T-cell (primary cell): ENCODE data around the gene MAPK12. TPM values are rescaled to one million over a fixed set of nuclear protein-coding genes. Genes with fewer than 3 reads are reported as not detected.

Experiments
- ATAC-seq, 4 experiments: fragments of 200-7000 bp in 3 of 4; fragments of 150-1000 bp in 1 of 4; cut with Tn5 transposase; replicated peaks in 1 of 4; 1 replicate in 3 of 4; 2 replicates in 1 of 4; pipeline ENCODE4 v1.10.0; 2021; ENCODE audit warnings: moderate library complexity in 3 of 4, mild to moderate bottlenecking in 2 of 4, moderate number of reproducible peaks in 1 of 4
- CTCF ChIA-PET, 2 donors: fragments of 300-600 bp; sonication (Branson Sonifier 250); formaldehyde crosslinking; loops; one replicate each; lab custom pipeline; 2022; ENCODE audit warnings: antibody characterized with exemption in 2 of 2; lab: Charles Lee
- POLR2A ChIA-PET, 2 donors: fragments of 300-600 bp; sonication (Branson Sonifier 250); formaldehyde crosslinking; loops; one replicate each; lab custom pipeline; 2022; ENCODE audit warnings: antibody characterized with exemption in 2 of 2; lab: Charles Lee
- DNase-seq, 35 experiments: peaks; one replicate each; pipeline versions ENCODE4 v3.0.0 to v3.0.0-alpha.2; 2013 to 2023
- H3K27ac ChIP-seq: one replicate; pipeline ENCODE4 v1.5.1; 2013; ENCODE audit warnings: low read length
- H3K27me3 ChIP-seq, 2 experiments: replicated peaks in 1 of 2; 1 replicate in 1 of 2; 2 replicates in 1 of 2; pipeline versions ENCODE4 v1.6.1 to v1.7.0; 2013; ENCODE audit warnings: low read length in 1 of 2, mixed read lengths in 1 of 2; ENCODE audit not compliant: control insufficient read depth in 2 of 2, insufficient read depth in 2 of 2; ENCODE audit errors: extremely low read depth in 1 of 2
- H3K36me3 ChIP-seq, 2 donors: 1 replicate in 1 of 2; 2 replicates in 1 of 2; pipeline versions ENCODE4 v1.6.1 to v1.7.0; 2013; ENCODE audit warnings: low read length in 1 of 2; ENCODE audit not compliant: control insufficient read depth in 2 of 2, insufficient read depth in 1 of 2; ENCODE audit errors: extremely low read depth in 1 of 2
- H3K4me1 ChIP-seq, 2 experiments: 1 replicate in 1 of 2; 2 replicates in 1 of 2; pipeline versions ENCODE4 v1.6.1 to v1.7.0; 2013; ENCODE audit warnings: low read length in 2 of 2, mixed read lengths in 1 of 2; ENCODE audit not compliant: insufficient read depth in 2 of 2, control insufficient read depth in 1 of 2; ENCODE audit errors: extremely low read depth in 1 of 2
- H3K4me3 ChIP-seq, 2 donors: 1 replicate in 1 of 2; 2 replicates in 1 of 2; pipeline versions ENCODE4 v1.5.1 to v1.7.0; 2013; ENCODE audit warnings: mild to moderate bottlenecking in 2 of 2, low read length in 1 of 2, moderate library complexity in 1 of 2; ENCODE audit not compliant: control insufficient read depth in 1 of 2; ENCODE audit errors: extremely low read depth in 1 of 2
- H3K9me3 ChIP-seq: 2 replicates; pipeline ENCODE4 v1.7.0; 2013
- H3K27ac Mint-ChIP-seq, 2 donors: one replicate each; pipeline ENCODE4 v1.8.0; 2020 to 2021; ENCODE audit warnings: mild to moderate bottlenecking in 2 of 2, mixed read lengths in 2 of 2
- H3K27me3 Mint-ChIP-seq, 2 donors: one replicate each; pipeline ENCODE4 v1.8.0; 2021 to 2022; ENCODE audit warnings: mixed read lengths in 2 of 2
- H3K36me3 Mint-ChIP-seq: one replicate; pipeline ENCODE4 v1.8.0; 2021; ENCODE audit warnings: mixed read lengths
- H3K4me1 Mint-ChIP-seq, 3 donors: one replicate each; pipeline ENCODE4 v1.8.0; 2020 to 2022; ENCODE audit warnings: mixed read lengths in 3 of 3, mild to moderate bottlenecking in 1 of 3
- H3K4me3 Mint-ChIP-seq, 3 donors: one replicate each; pipeline ENCODE4 v1.8.0; 2020 to 2022; ENCODE audit warnings: mild to moderate bottlenecking in 3 of 3, mixed read lengths in 3 of 3, moderate library complexity in 3 of 3
- H3K9me3 Mint-ChIP-seq, 3 donors: one replicate each; pipeline ENCODE4 v1.8.0; 2020 to 2022; ENCODE audit warnings: mixed read lengths in 3 of 3
- WGBS: methylation state at CpG from one replicate; pipeline ENCODE4 v1.1.5; 2013; ENCODE audit warnings: missing lambda C conversion rate; ENCODE audit not compliant: insufficient coverage; 5-methylcytosine and 5-hydroxymethylcytosine counted together
- total RNA-seq, 35 experiments: library from RNA in 6 of 35; stranded (reverse) in 6 of 35; fragments of 120-200 nt in 1 of 35; gene quantifications; one replicate each; pipeline versions ENCODE4 v1.2.1 to v1.2.4 and lab custom pipeline; 2013 to 2026

Gene MAPK12
- total RNA-seq (1 to 10 TPM; 1.7 to 3.1 (median 2.9) TPM), total RNA-seq (lab: John Stamatoyannopoulos, UW) (0.05 to 2.4 (median 0.81) reads per million in 29 experiments)
- 0.77 TPM for total RNA-seq (2013)

- ChIA-PET POLR2A (no interaction called here), CTCF (interaction anchor here in 1 of 2 donors (1.5 kb wide), 1 partner anchor 9 kb away, joined by 4 read pairs; no protein-coding TSS in a partner anchor)
- Mint-ChIP-seq H3K9me3 (no peaks in the 10 kb centered on the region), H3K27ac (no peak within 1 kb of the TSS), H3K4me3 (peak within 1 kb of the TSS; percentile 41 to 75 (median 47)), H3K27me3 (peaks cover 14 to 34% of the 10 kb centered on the region in 2 donors), H3K4me1 (peaks cover 6 to 7% (median 7%) of the 10 kb centered on the region in 3 donors), H3K36me3 (no peaks in the 10 kb centered on the region)
- DNase-seq (no peak), ATAC-seq (no peak)
- Histone ChIP-seq H3K4me3 (no peak within 1 kb of the TSS), H3K27ac (no peak within 1 kb of the TSS), H3K27me3 (peaks cover 0 to 46% of the 10 kb centered on the region in 2 experiments), H3K4me1 (peaks cover 0 to 18% of the 10 kb centered on the region in 2 experiments), H3K9me3 (no peaks in the 10 kb centered on the region), H3K36me3 (no peaks in the 10 kb centered on the region)
- 6% methylated on average over 46 of the region's 61 CpGs for WGBS
These were observed at the start of gene MAPK12 for GRCh38 chr22:50261615-50262459. Gene MAPK12 (minus strand): TSS chr22:50261683. CDS start chr22:50261509, 174 bp downstream.

- no peaks in the 10 kb centered on the region for H3K9me3 Mint-ChIP-seq
- Histone ChIP-seq H3K4me1 (peaks cover 12 to 48% of the 10 kb centered on the region in 2 experiments), H3K9me3 (no peaks in the 10 kb centered on the region), H3K27ac (no peak overlapping the region), H3K4me3 (no peak overlapping the region), H3K27me3 (peaks cover 0 to 23% of the 10 kb centered on the region in 2 experiments), H3K36me3 (no peaks in the 10 kb centered on the region)
- H3K27ac Mint-ChIP-seq = no peak overlapping the region
- no peak overlapping the region for H3K4me3 Mint-ChIP-seq
- POLR2A ChIA-PET = no interaction called here
- H3K36me3 Mint-ChIP-seq = no peaks in the 10 kb centered on the region
- ATAC-seq (no peak), DNase-seq (no peak)
- WGBS = 91% methylated on average over 12 of the region's 16 CpGs
- H3K4me1 Mint-ChIP-seq = peaks cover 16 to 26% (median 19%) of the 10 kb centered on the region in 3 donors
- peaks cover 3 to 7% of the 10 kb centered on the region in 2 donors for H3K27me3 Mint-ChIP-seq
- CTCF ChIA-PET = no interaction called here
These were observed 49.5 kb upstream of the MAPK12 start for GRCh38 chr22:50310949-50311444.

GRCh38 chr22:50310031-50310722 lies 48.7 kb upstream of the MAPK12 start:
- H3K36me3 ChIP-seq = no peaks in the 10 kb centered on the region
- WGBS = 89% methylated on average over 13 of the region's 21 CpGs
- DNase-seq (no peak), ATAC-seq (no peak)
- H3K9me3 ChIP-seq = no peaks in the 10 kb centered on the region
- H3K4me1 ChIP-seq = peaks cover 12 to 43% of the 10 kb centered on the region in 2 experiments
- no peaks in the 10 kb centered on the region for H3K36me3 Mint-ChIP-seq
- no peak overlapping the region for H3K4me3 Mint-ChIP-seq
- no peak overlapping the region for H3K27ac Mint-ChIP-seq
- H3K4me1 Mint-ChIP-seq = peaks cover 12 to 24% (median 18%) of the 10 kb centered on the region in 3 donors
- no peak overlapping the region for H3K4me3 ChIP-seq
- ChIA-PET CTCF (no interaction called here), POLR2A (no interaction called here)
- no peaks in the 10 kb centered on the region for H3K9me3 Mint-ChIP-seq
- peaks cover 5 to 11% of the 10 kb centered on the region in 2 donors for H3K27me3 Mint-ChIP-seq
- peaks cover 0 to 31% of the 10 kb centered on the region in 2 experiments for H3K27me3 ChIP-seq
- H3K27ac ChIP-seq = no peak overlapping the region

GRCh38 chr22:50309601-50309991 lies 48.1 kb upstream of the MAPK12 start:
- peaks cover 0 to 37% of the 10 kb centered on the region in 2 experiments for H3K27me3 ChIP-seq
- no peak overlapping the region for H3K4me3 ChIP-seq
- Mint-ChIP-seq H3K4me1 (peaks cover 10 to 19% (median 15%) of the 10 kb centered on the region in 3 donors), H3K36me3 (no peaks in the 10 kb centered on the region), H3K27me3 (peaks cover 5 to 12% of the 10 kb centered on the region in 2 donors), H3K4me3 (no peak overlapping the region), H3K27ac (no peak overlapping the region), H3K9me3 (no peaks in the 10 kb centered on the region)
- ATAC-seq (no peak), DNase-seq (no peak)
- H3K9me3 ChIP-seq = no peaks in the 10 kb centered on the region
- H3K36me3 ChIP-seq = no peaks in the 10 kb centered on the region
- peaks cover 8 to 37% of the 10 kb centered on the region in 2 experiments for H3K4me1 ChIP-seq
- CTCF ChIA-PET = no interaction called here
- WGBS = 83% methylated on average over 7 of the region's 7 CpGs
- POLR2A ChIA-PET = no interaction called here
- H3K27ac ChIP-seq = no peak overlapping the region

- no peaks in the 10 kb centered on the region for H3K9me3 Mint-ChIP-seq
- H3K4me1 ChIP-seq = peaks cover 6 to 32% of the 10 kb centered on the region in 2 experiments
- no peaks in the 10 kb centered on the region for H3K36me3 Mint-ChIP-seq
- POLR2A ChIA-PET = no interaction called here
- CTCF ChIA-PET = no interaction called here
- peak overlapping the region; percentile 17 to 67 (median 58) for H3K4me3 Mint-ChIP-seq
- H3K9me3 ChIP-seq = no peaks in the 10 kb centered on the region
- peaks cover 5 to 16% (median 10%) of the 10 kb centered on the region in 3 donors for H3K4me1 Mint-ChIP-seq
- no peak for DNase-seq
- H3K27ac Mint-ChIP-seq = no peak overlapping the region
- H3K27ac ChIP-seq = no peak overlapping the region
- H3K27me3 ChIP-seq = peaks cover 0 to 42% of the 10 kb centered on the region in 2 experiments
- H3K4me3 ChIP-seq = no peak overlapping the region
- 74% methylated on average over 7 of the region's 9 CpGs for WGBS
- no peak for ATAC-seq
- H3K36me3 ChIP-seq = no peaks in the 10 kb centered on the region
- H3K27me3 Mint-ChIP-seq = peaks cover 5 to 15% of the 10 kb centered on the region in 2 donors
These were observed 47.6 kb upstream of the MAPK12 start for GRCh38 chr22:50308986-50309600.

GRCh38 chr22:50308597-50308935 lies 47.1 kb upstream of the MAPK12 start:
- ATAC-seq (no peak), DNase-seq (no peak)
- WGBS = 55% methylated on average over 7 of the region's 7 CpGs
- no peak overlapping the region for H3K27ac Mint-ChIP-seq
- H3K27me3 Mint-ChIP-seq = peaks cover 5 to 16% of the 10 kb centered on the region in 2 donors
- H3K4me3 ChIP-seq = no peak overlapping the region
- peaks cover 1 to 27% of the 10 kb centered on the region in 2 experiments for H3K4me1 ChIP-seq
- H3K27ac ChIP-seq = no peak overlapping the region
- H3K9me3 Mint-ChIP-seq = no peaks in the 10 kb centered on the region
- no peaks in the 10 kb centered on the region for H3K9me3 ChIP-seq
- H3K4me1 Mint-ChIP-seq = peaks cover 0 to 11% (median 6%) of the 10 kb centered on the region in 3 donors
- H3K4me3 Mint-ChIP-seq = peak overlapping the region; percentile 17 to 67 (median 58)
- no peaks in the 10 kb centered on the region for H3K36me3 ChIP-seq
- peaks cover 0 to 47% of the 10 kb centered on the region in 2 experiments for H3K27me3 ChIP-seq
- POLR2A ChIA-PET = no interaction called here
- CTCF ChIA-PET = no interaction called here
- no peaks in the 10 kb centered on the region for H3K36me3 Mint-ChIP-seq
